Lower leg skin (tissue), 4 donors: ENCODE data around the gene NPEPPS. TPM values are rescaled to one million over a fixed set of nuclear protein-coding genes. Genes with fewer than 3 reads are reported as not detected.
A peak's percentile ranks its signal among the peaks of the same experiment; 100 is the strongest.

Source experiments
- DNase-seq, 2 donors: peaks; one replicate each; pipeline ENCODE4 v3.0.0-alpha.2; 2019; ENCODE audit warnings: low spot score in 2 of 2
- H3K4me3 ChIP-seq: fragments of 200-600 bp; sonication (generic); 2 replicates; pipeline ENCODE4 v1.5.1; 2017; ENCODE audit warnings: mild to moderate bottlenecking, low read depth; ENCODE audit not compliant: poor library complexity, severe bottlenecking
- CTCF ChIP-seq, 3 donors: fragments of 450-650 bp; IDR thresholded peaks; one replicate each; pipeline ENCODE4 v1.5.1; 2016; ENCODE audit warnings: antibody characterized with exemption in 3 of 3, mild to moderate bottlenecking in 3 of 3, moderate library complexity in 2 of 3
- POLR2A ChIP-seq, 2 donors: fragments of 450-650 bp; IDR thresholded peaks; one replicate each; pipeline ENCODE4 v1.6.1; 2016 to 2017; ENCODE audit warnings: antibody characterized with exemption in 2 of 2, mild to moderate bottlenecking in 1 of 2, moderate library complexity in 1 of 2
- WGBS, 2 donors: methylation state at CpG; one replicate each; pipeline ENCODE4 v1.1.5; 2018; 5-methylcytosine and 5-hydroxymethylcytosine counted together
- intact Hi-C: fragments of 100-400 bp; cut with DNase I; formaldehyde crosslinking; loops from one replicate; pipeline ENCODE4 v1.15.0; 2023; ENCODE audit warnings: low total_unique reads
- total RNA-seq, 4 donors: library from RNA; depleted of rRNA; stranded (reverse); fragments of >200 nt; gene quantifications; one replicate each; pipeline ENCODE4 v1.1.0, GENCODE V29; 2016

Gene NPEPPS
- total RNA-seq, 4 donors from 2014 or later, result 79.3 to 127 (median 96.9) TPM

GRCh38 chr17:47633996-47634395 is 103.1 kb downstream of the NPEPPS start:
- TF ChIP-seq CTCF (IDR thresholded peaks at IDR 0.05), result no peak
- no peak for TF ChIP-seq POLR2A (IDR thresholded peaks at IDR 0.05)
- no peak for DNase-seq
- WGBS, 2 donors, result 100% methylated on average over 1 of the region's 1 CpG
- intact Hi-C loops, result no loop called here
- no peak overlapping the region for H3K4me3 ChIP-seq

- 96 to 97% methylated on average over 3 of the region's 3 CpGs for WGBS, 2 donors
- DNase-seq, result no peak
- intact Hi-C loops, result no loop called here
- no peak overlapping the region for H3K4me3 ChIP-seq
- TF ChIP-seq CTCF (IDR thresholded peaks at IDR 0.05) (no peak), POLR2A (IDR thresholded peaks at IDR 0.05) (no peak)
Observed at GRCh38 chr17:47634870-47635269, 104.0 kb downstream of the NPEPPS start.

GRCh38 chr17:47635734-47636133 is 104.8 kb downstream of the NPEPPS start:
- peak in 1 of 2 donors; percentile 21 for DNase-seq
- WGBS, 2 donors, result 96 to 97% methylated on average over 3 of the region's 3 CpGs
- no peak overlapping the region for H3K4me3 ChIP-seq
- intact Hi-C loops, result no loop called here
- no peak for TF ChIP-seq POLR2A (IDR thresholded peaks at IDR 0.05)
- TF ChIP-seq CTCF (IDR thresholded peaks at IDR 0.05), result no peak

- intact Hi-C loops, result no loop called here
- WGBS, 2 donors, result 69 to 83% methylated on average over 2 of the region's 2 CpGs
- TF ChIP-seq CTCF (IDR thresholded peaks at IDR 0.05) (no peak), POLR2A (IDR thresholded peaks at IDR 0.05) (no peak)
Observed at GRCh38 chr17:47636273-47637030, 105.5 kb downstream of the NPEPPS start.

GRCh38 chr17:47638903-47639302 is 108.0 kb downstream of the NPEPPS start:
- no peak overlapping the region for H3K4me3 ChIP-seq
- WGBS, 2 donors, result 85 to 88% methylated on average over 5 of the region's 5 CpGs
- intact Hi-C loops, result no loop called here
- TF ChIP-seq CTCF (IDR thresholded peaks at IDR 0.05), result no peak
- TF ChIP-seq POLR2A (IDR thresholded peaks at IDR 0.05), result no peak
- DNase-seq, result no peak

More at GRCh38 chr17:47636273-47637030, 105.5 kb downstream of the NPEPPS start:
- no peak for DNase-seq
- H3K4me3 ChIP-seq, result no peak overlapping the region

GRCh38 chr17:47640076-47640475 is 109.2 kb downstream of the NPEPPS start:
- WGBS, 2 donors, result 73 to 82% methylated on average over 3 of the region's 3 CpGs
- no peak overlapping the region for H3K4me3 ChIP-seq
- no peak for DNase-seq
- TF ChIP-seq POLR2A (IDR thresholded peaks at IDR 0.05) (no peak), CTCF (IDR thresholded peaks at IDR 0.05) (no peak)
- intact Hi-C loops, result no loop called here
